Measurements from ENCODE around the gene HAAO.
"Not testable (repeated sequence)": the region's sequence is repeated elsewhere in the genome, so short reads cannot be mapped to it uniquely, and the experiment has no call there.

HAAO gene

DNA sequence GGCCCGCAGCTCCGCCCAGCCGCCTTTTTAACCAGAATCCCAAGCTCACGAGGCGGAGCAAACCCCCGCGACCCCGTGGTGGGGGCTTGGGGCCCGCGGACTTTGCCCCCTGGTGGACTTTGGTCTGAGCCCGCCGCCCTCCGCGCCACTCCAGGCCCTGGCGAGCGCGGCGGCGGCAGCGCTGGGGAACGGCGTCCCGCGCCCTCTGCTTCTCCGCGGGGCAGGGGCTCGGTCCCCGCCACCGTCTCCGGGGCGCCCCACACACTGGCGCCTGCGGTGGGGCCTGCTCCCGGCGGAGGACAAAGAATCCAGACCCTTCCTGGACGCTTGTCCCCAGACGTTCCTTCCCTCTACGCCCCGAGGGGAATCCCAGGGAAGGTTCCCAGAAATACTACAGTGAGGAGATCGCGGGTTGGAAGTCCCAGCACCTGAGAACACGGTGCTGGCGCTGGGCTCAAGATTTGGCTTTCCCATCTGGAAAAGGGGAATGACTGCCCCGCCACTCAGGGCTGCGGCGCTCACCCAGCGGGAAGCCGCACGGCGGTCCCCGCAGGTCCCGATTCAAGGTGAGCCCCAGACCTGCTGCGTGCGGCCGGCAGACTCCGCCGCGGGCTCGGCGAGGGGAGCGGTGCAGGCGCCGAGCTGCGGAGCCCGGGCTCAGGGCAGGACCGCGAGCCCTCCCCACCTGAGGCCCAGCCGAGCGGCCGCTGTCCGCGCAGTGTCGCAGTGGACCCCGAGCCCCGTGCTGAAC lies at the start of gene HAAO:
Gene HAAO, minus strand, starts transcription at position 1 of the 751 bp plus-strand sequence. CDS start 47 bp downstream, outside the sequence.
- H3K4me3 Mint-ChIP-seq, result peak within 1 kb of the TSS; percentile 73
- no peaks in the 10 kb centered on the region for H3K9me3 Mint-ChIP-seq
- H3K27ac Mint-ChIP-seq (ENCODE audit: low read depth), result no peak within 1 kb of the TSS
- H3K36me3 Mint-ChIP-seq (ENCODE audit: insufficient read depth), result peaks cover 5% of the 10 kb centered on the region
- DNase-seq (ENCODE audit: low spot score in 2 of 2), result no peak
- peaks cover 63% of the 10 kb centered on the region for H3K27me3 Mint-ChIP-seq
- H3K4me1 Mint-ChIP-seq, result peaks cover 6% of the 10 kb centered on the region
- no peak for ATAC-seq (replicated peaks; ENCODE audit: extremely low read depth, poor library complexity, severe bottlenecking)

GRCh38 chr2:42841344-42841743 lies 49.0 kb upstream of the HAAO start:
- Mint-ChIP-seq H3K36me3 (ENCODE audit: insufficient read depth) (no peaks in the 10 kb centered on the region), H3K4me3 (no peak overlapping the region), H3K4me1 (no peaks in the 10 kb centered on the region), H3K9me3 (no peaks in the 10 kb centered on the region), H3K27ac (ENCODE audit: low read depth) (no peak overlapping the region), H3K27me3 (no peaks in the 10 kb centered on the region)
- DNase-seq (ENCODE audit: low spot score in 2 of 2) (no peak), ATAC-seq (replicated peaks; ENCODE audit: extremely low read depth, poor library complexity, severe bottlenecking) (no peak)

GRCh38 chr2:42840760-42841159 lies 48.4 kb upstream of the HAAO start:
- no peak overlapping the region for H3K4me3 Mint-ChIP-seq
- no peak overlapping the region for H3K27ac Mint-ChIP-seq (ENCODE audit: low read depth)
- no peaks in the 10 kb centered on the region for H3K36me3 Mint-ChIP-seq (ENCODE audit: insufficient read depth)
- H3K27me3 Mint-ChIP-seq, result no peaks in the 10 kb centered on the region
- ATAC-seq (replicated peaks; ENCODE audit: extremely low read depth, poor library complexity, severe bottlenecking) (no peak), DNase-seq (ENCODE audit: low spot score in 2 of 2) (no peak)
- H3K4me1 Mint-ChIP-seq, result no peaks in the 10 kb centered on the region
- no peaks in the 10 kb centered on the region for H3K9me3 Mint-ChIP-seq

GRCh38 chr2:42839809-42840501 lies 47.6 kb upstream of the HAAO start:
- ATAC-seq (replicated peaks; ENCODE audit: extremely low read depth, poor library complexity, severe bottlenecking), result no peak
- Mint-ChIP-seq H3K36me3 (ENCODE audit: insufficient read depth) (no peaks in the 10 kb centered on the region), H3K9me3 (no peaks in the 10 kb centered on the region), H3K4me1 (no peaks in the 10 kb centered on the region), H3K4me3 (no peak overlapping the region), H3K27me3 (no peaks in the 10 kb centered on the region), H3K27ac (ENCODE audit: low read depth) (no peak overlapping the region)
- DNase-seq (ENCODE audit: low spot score in 2 of 2), result no peak

GRCh38 chr2:42838133-42838532 lies 45.8 kb upstream of the HAAO start:
- no peak for DNase-seq (ENCODE audit: low spot score in 2 of 2)
- ATAC-seq (replicated peaks; ENCODE audit: extremely low read depth, poor library complexity, severe bottlenecking), result no peak
- no peaks in the 10 kb centered on the region for H3K4me1 Mint-ChIP-seq
- H3K9me3 Mint-ChIP-seq, result no peaks in the 10 kb centered on the region
- H3K27me3 Mint-ChIP-seq, result no peaks in the 10 kb centered on the region
- no peak overlapping the region for H3K4me3 Mint-ChIP-seq
- no peak overlapping the region for H3K27ac Mint-ChIP-seq (ENCODE audit: low read depth)
- H3K36me3 Mint-ChIP-seq (ENCODE audit: insufficient read depth), result no peaks in the 10 kb centered on the region

- DNase-seq (ENCODE audit: low spot score in 2 of 2) (no peak), ATAC-seq (replicated peaks; ENCODE audit: extremely low read depth, poor library complexity, severe bottlenecking) (no peak)
- Mint-ChIP-seq H3K27me3 (no peaks in the 10 kb centered on the region), H3K4me1 (no peaks in the 10 kb centered on the region), H3K27ac (ENCODE audit: low read depth) (peak overlapping the region; percentile 49), H3K4me3 (no peak overlapping the region), H3K9me3 (no peaks in the 10 kb centered on the region), H3K36me3 (ENCODE audit: insufficient read depth) (no peaks in the 10 kb centered on the region)
These were observed 43.4 kb upstream of the HAAO start for GRCh38 chr2:42835577-42836371.

GRCh38 chr2:42834161-42834560 lies 41.8 kb upstream of the HAAO start:
- Mint-ChIP-seq H3K4me1 (peaks cover under 1% of the 10 kb centered on the region), H3K36me3 (ENCODE audit: insufficient read depth) (no peaks in the 10 kb centered on the region), H3K4me3 (no peak overlapping the region), H3K9me3 (no peaks in the 10 kb centered on the region), H3K27me3 (no peaks in the 10 kb centered on the region), H3K27ac (ENCODE audit: low read depth) (no peak overlapping the region)
- DNase-seq (ENCODE audit: low spot score in 2 of 2), result no peak
- no peak for ATAC-seq (replicated peaks; ENCODE audit: extremely low read depth, poor library complexity, severe bottlenecking)

- Mint-ChIP-seq H3K36me3 (ENCODE audit: insufficient read depth) (peaks cover 2% of the 10 kb centered on the region), H3K4me1 (peaks cover 20% of the 10 kb centered on the region), H3K27me3 (no peaks in the 10 kb centered on the region), H3K4me3 (no peak overlapping the region), H3K27ac (ENCODE audit: low read depth) (no peak overlapping the region), H3K9me3 (no peaks in the 10 kb centered on the region)
- DNase-seq (ENCODE audit: low spot score in 2 of 2) (no peak), ATAC-seq (replicated peaks; ENCODE audit: extremely low read depth, poor library complexity, severe bottlenecking) (no peak)
These were observed 39.9 kb upstream of the HAAO start for GRCh38 chr2:42832289-42832634.

- H3K4me3 Mint-ChIP-seq; DNase-seq (ENCODE audit: low spot score in 2 of 2); H3K36me3 Mint-ChIP-seq (ENCODE audit: insufficient read depth); H3K9me3 Mint-ChIP-seq; H3K27me3 Mint-ChIP-seq; H3K27ac Mint-ChIP-seq (ENCODE audit: low read depth); ATAC-seq (replicated peaks; ENCODE audit: extremely low read depth, poor library complexity, severe bottlenecking): not testable (repeated sequence)
- H3K4me1 Mint-ChIP-seq, result peaks cover 20% of the 10 kb centered on the region
These were observed 39.3 kb upstream of the HAAO start for GRCh38 chr2:42831575-42832288.

DNA sequence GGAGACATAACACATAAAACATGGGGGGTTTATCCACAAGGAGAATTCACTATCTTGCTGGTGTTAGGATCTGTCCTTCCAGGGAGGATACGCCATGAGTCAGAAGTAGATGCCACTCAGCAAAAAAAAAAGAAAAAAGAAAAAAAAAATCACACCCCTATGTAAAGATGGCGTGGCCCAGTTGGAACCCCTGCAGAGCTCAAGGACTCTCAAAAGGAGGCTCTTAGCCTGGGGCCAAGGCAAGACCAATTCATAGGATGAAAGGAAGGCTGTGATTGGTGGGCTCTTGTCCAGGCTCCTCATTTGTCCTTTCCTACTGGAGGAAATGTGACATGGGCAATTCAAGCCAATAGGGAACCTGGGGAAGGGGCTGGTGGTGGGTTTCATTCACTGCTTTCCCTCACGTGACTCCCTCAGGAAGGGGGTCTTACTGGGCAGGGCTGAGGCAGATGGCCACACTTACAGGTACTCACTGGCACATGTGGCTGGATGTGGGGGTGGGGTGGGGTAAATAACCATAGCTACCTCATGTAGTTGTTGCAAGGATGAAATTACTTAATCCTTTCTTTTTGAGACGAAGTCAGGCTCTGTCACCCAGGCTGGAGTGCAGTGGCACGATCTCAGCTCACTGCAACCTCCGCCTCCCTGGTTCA lies 38.7 kb upstream of the HAAO start:
- DNase-seq (ENCODE audit: low spot score in 2 of 2), result no peak
- ATAC-seq (replicated peaks; ENCODE audit: extremely low read depth, poor library complexity, severe bottlenecking), result no peak
- H3K27ac Mint-ChIP-seq (ENCODE audit: low read depth), result no peak overlapping the region
- peaks cover 20% of the 10 kb centered on the region for H3K4me1 Mint-ChIP-seq
- no peaks in the 10 kb centered on the region for H3K9me3 Mint-ChIP-seq
- no peak overlapping the region for H3K4me3 Mint-ChIP-seq
- H3K36me3 Mint-ChIP-seq (ENCODE audit: insufficient read depth), result peaks cover 2% of the 10 kb centered on the region
- H3K27me3 Mint-ChIP-seq, result no peaks in the 10 kb centered on the region

GRCh38 chr2:42829671-42830440 lies 37.5 kb upstream of the HAAO start:
- ATAC-seq (replicated peaks; ENCODE audit: extremely low read depth, poor library complexity, severe bottlenecking) (no peak), DNase-seq (ENCODE audit: low spot score in 2 of 2) (no peak)
- peaks cover 20% of the 10 kb centered on the region for H3K4me1 Mint-ChIP-seq
- H3K4me3 Mint-ChIP-seq, result no peak overlapping the region
- H3K27ac Mint-ChIP-seq (ENCODE audit: low read depth), result no peak overlapping the region
- peaks cover 2% of the 10 kb centered on the region for H3K36me3 Mint-ChIP-seq (ENCODE audit: insufficient read depth)
- no peaks in the 10 kb centered on the region for H3K9me3 Mint-ChIP-seq
- H3K27me3 Mint-ChIP-seq, result no peaks in the 10 kb centered on the region
